Right lobe of liver (tissue), 6 donors: Measurements from ENCODE around the gene CTU2. TPM values are rescaled to one million over a fixed set of nuclear protein-coding genes. Genes with fewer than 3 reads are reported as not detected.

ENCODE experiments used
- ATAC-seq, 4 donors: fragments of 200-7000 bp; cut with Tn5 transposase; one replicate each; pipeline ENCODE4 v1.9.1; 2020; ENCODE audit warnings: mild to moderate bottlenecking in 4 of 4, moderate library complexity in 4 of 4
- DNase-seq, 3 donors: peaks; one replicate each; pipeline ENCODE4 v3.0.0-alpha.2; 2020
- H3K27ac ChIP-seq, 3 donors: fragments of 200-600 bp; one replicate each; pipeline ENCODE4 v1.8.0; 2022
- H3K27me3 ChIP-seq, 2 donors: fragments of 200-600 bp; one replicate each; pipeline ENCODE4 v1.8.0; 2022
- H3K36me3 ChIP-seq, 4 donors: fragments of 200-600 bp; sonication (generic) in 1 of 4; one replicate each; pipeline versions ENCODE4 v1.5.1 to v1.8.0; 2017 to 2022; ENCODE audit warnings: control low read depth in 1 of 4
- H3K4me1 ChIP-seq, 4 donors: fragments of 200-600 bp; sonication (generic) in 1 of 4; one replicate each; pipeline versions ENCODE4 v1.5.1 to v1.8.0; 2017 to 2022; ENCODE audit warnings: control low read depth in 1 of 4
- H3K4me3 ChIP-seq, 3 donors: fragments of 200-600 bp; one replicate each; pipeline ENCODE4 v1.8.0; 2022
- H3K9me3 ChIP-seq, 4 donors: fragments of 200-600 bp; sonication (generic) in 1 of 4; one replicate each; pipeline versions ENCODE4 v1.5.1 to v1.8.0; 2017 to 2022; ENCODE audit warnings: control low read depth in 1 of 4
- POLR2A ChIP-seq: fragments of 450-650 bp; IDR thresholded peaks from one replicate; pipeline ENCODE4 v1.6.1; 2017; ENCODE audit warnings: antibody characterized with exemption, mild to moderate bottlenecking
- WGBS: methylation state at CpG from one replicate; pipeline ENCODE4 v1.1.6; 2018; ENCODE audit warnings: low coverage, low lambda C conversion rate; ENCODE audit not compliant: insufficient coverage; ENCODE audit errors: missing lambda C conversion rate; 5-methylcytosine and 5-hydroxymethylcytosine counted together
- intact Hi-C, 2 donors: fragments of 100-400 bp; cut with DNase I; formaldehyde crosslinking; loops; one replicate each; pipeline versions ENCODE4 v1.11.2 to v1.14.1; 2022
- total RNA-seq, 6 experiments: library from RNA; depleted of rRNA in 2 of 6; stranded (reverse); fragments of >200 nt in 2 of 6; fragmentation: NEBNext Ultra II Directional in 3 of 6; extraction: Animal tissue kit (Norgen Biotek cat#: 25700) in 3 of 6; gene quantifications; one replicate each; pipeline versions ENCODE4 v1.1.0 to v1.2.4, GENCODE V29; 2016 to 2023
- TF ChIP-seq, protein P1 (sequence below), 4 donors: fragments of 200-600 bp in 3 of 4; fragments of 450-650 bp in 1 of 4; IDR thresholded peaks; one replicate each; pipeline versions ENCODE4 v1.5.1 to v1.8.0; 2016 to 2022; ENCODE audit warnings: antibody characterized with exemption in 4 of 4, mild to moderate bottlenecking in 2 of 4
- donor health status: DM: no; HTN: yes; CAD: no.
- donor health status: DM: no; HTN: no; CAD: no.
- donor health status: DM: no; HTN: no; CAD: no.
- donor health status: DM: no; HTN: yes; CAD: no.
- donor health status: DM: no; HTN: yes; CAD: no.

CTU2 gene
- total RNA-seq, 6 experiments from 2014 or later = 5.0 to 9.5 (median 8.2) TPM

DNA sequence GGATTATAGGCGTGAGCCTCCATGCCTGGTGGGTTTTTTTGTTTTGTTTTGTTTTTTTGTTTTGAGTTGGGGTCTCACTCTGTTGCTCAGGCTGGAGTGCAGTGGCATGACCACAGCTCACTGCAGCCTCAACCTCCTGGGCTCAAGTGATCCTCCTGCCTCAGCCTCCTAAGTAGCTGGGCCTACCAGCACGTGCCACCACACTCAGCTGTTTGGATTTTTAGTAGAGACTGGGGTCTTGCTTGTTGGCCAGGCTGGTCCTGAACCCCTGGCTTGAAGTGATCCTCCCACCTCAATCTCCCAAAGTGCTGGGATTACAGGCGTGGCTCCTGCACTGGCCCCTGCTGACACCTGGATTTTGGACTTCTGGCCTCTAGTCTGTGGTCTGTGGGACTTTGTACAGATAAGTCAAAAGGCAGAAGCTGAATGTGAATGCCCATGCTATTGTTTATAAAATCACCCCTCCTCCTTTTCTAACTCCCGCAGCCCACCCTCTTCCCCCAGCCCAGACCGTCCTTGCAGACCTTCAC lies 25.7 kb upstream of the CTU2 start:
- Histone ChIP-seq H3K4me3 (no peak overlapping the region), H3K27me3 (no peaks in the 10 kb centered on the region), H3K36me3 (no peaks in the 10 kb centered on the region), H3K27ac (no peak overlapping the region), H3K9me3 (no peaks in the 10 kb centered on the region), H3K4me1 (peaks cover 0 to 5% (median 1%) of the 10 kb centered on the region in 4 donors)
- TF ChIP-seq POLR2A = no peak
- TF ChIP-seq, protein P1, sequence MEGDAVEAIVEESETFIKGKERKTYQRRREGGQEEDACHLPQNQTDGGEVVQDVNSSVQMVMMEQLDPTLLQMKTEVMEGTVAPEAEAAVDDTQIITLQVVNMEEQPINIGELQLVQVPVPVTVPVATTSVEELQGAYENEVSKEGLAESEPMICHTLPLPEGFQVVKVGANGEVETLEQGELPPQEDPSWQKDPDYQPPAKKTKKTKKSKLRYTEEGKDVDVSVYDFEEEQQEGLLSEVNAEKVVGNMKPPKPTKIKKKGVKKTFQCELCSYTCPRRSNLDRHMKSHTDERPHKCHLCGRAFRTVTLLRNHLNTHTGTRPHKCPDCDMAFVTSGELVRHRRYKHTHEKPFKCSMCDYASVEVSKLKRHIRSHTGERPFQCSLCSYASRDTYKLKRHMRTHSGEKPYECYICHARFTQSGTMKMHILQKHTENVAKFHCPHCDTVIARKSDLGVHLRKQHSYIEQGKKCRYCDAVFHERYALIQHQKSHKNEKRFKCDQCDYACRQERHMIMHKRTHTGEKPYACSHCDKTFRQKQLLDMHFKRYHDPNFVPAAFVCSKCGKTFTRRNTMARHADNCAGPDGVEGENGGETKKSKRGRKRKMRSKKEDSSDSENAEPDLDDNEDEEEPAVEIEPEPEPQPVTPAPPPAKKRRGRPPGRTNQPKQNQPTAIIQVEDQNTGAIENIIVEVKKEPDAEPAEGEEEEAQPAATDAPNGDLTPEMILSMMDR (IDR thresholded peaks at IDR 0.05) = no peak
- ATAC-seq = no peak
- intact Hi-C loops = no loop called here
- DNase-seq = no peak
- WGBS = 100% methylated on average over 1 of the region's 5 CpGs

GRCh38 chr16:88681084-88681680 lies 25.1 kb upstream of the CTU2 start:
- Histone ChIP-seq H3K27me3 (no peaks in the 10 kb centered on the region), H3K36me3 (no peaks in the 10 kb centered on the region), H3K4me3 (no peak overlapping the region), H3K27ac (no peak overlapping the region), H3K9me3 (no peaks in the 10 kb centered on the region), H3K4me1 (peaks cover 0 to 8% (median 3%) of the 10 kb centered on the region in 4 donors)
- peak in 2 of 3 donors; percentile 69 to 73 for DNase-seq
- peak; percentile 67 to 76 (median 72) for ATAC-seq
- TF ChIP-seq, protein P1 (IDR thresholded peaks at IDR 0.05) = peak; percentile 42 to 67 (median 58)
- no peak for TF ChIP-seq POLR2A
- 35% methylated on average over 10 of the region's 31 CpGs for WGBS
- intact Hi-C loops = no loop called here

- TF ChIP-seq POLR2A = no peak
- TF ChIP-seq, protein P1 (IDR thresholded peaks at IDR 0.05) = no peak
- Histone ChIP-seq H3K36me3 (no peaks in the 10 kb centered on the region), H3K9me3 (no peaks in the 10 kb centered on the region), H3K27me3 (no peaks in the 10 kb centered on the region), H3K4me1 (peaks cover 0 to 13% (median 4%) of the 10 kb centered on the region in 4 donors), H3K27ac (peak overlapping the region in 2 of 3 donors; percentile 15 to 33), H3K4me3 (no peak overlapping the region)
- ATAC-seq (peak in 2 of 4 donors; percentile 5 to 35), DNase-seq (peak in 1 of 3 donors; percentile 73)
- intact Hi-C loops = no loop called here
- 25% methylated on average over 16 of the region's 21 CpGs for WGBS
These were observed 24.4 kb upstream of the CTU2 start for GRCh38 chr16:88681709-88682451.

DNA sequence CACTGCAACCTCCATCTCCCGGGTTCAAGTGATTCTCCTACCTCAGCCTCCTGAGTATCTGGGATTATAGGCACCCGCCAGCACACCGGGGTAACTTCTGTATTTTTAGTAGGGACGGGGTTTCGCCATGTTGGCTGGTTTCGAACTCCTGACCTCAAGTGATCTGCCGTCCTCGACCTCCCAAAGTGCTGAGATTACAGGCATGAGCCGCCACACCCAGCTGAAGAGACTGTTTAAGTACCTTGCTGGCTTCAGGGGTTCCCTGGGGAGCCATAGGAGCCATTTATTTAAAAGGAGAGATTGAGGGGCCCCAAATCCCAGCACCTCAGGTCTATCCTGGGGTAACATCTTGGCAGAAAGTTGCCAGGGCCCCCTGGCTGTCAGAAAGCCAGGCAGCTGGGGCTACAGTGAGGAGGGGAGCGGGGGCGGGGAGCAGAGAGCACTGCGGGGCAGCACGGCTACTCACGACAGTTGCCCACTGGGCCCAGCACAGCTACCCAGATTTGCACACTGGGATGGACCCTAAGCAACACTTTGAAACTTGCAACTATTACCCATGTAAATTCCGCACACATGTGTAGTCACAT lies 21.6 kb upstream of the CTU2 start:
- Histone ChIP-seq H3K4me1 (peaks cover 0 to 13% (median 4%) of the 10 kb centered on the region in 4 donors), H3K27me3 (no peaks in the 10 kb centered on the region), H3K36me3 (no peaks in the 10 kb centered on the region), H3K9me3 (no peaks in the 10 kb centered on the region), H3K27ac (no peak overlapping the region), H3K4me3 (no peak overlapping the region)
- no peak for ATAC-seq
- TF ChIP-seq, protein P1 (IDR thresholded peaks at IDR 0.05) = no peak
- no peak for TF ChIP-seq POLR2A
- DNase-seq = no peak
- intact Hi-C loops = no loop called here
- 62% methylated on average over 7 of the region's 15 CpGs for WGBS
